ENCODE results near the gene VPS13D.

The VPS13D gene

DNA sequence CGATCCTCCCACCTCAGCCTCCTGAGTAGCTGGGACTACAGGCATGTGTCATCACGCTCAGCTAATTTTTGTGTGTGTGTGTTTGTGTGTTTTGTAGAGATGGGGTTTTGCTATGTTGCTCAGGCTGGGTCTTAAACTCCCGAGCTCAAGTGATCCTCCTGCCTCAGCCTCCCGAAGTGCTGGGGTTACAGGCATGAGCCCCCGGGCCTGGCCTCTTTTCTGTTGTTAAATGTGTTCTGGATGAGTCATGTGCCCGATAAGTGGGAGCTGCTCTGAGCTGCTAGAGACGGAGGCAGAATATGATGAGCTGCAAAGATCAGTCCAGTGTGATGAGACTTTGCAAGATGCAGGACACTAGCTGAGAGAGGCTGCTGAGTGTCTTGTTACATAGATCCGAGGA lies 75.5 kb downstream of the VPS13D start:
- H3K27me3 ChIP-seq (ENCODE audit: insufficient read depth, low read length) = no peaks in the 10 kb centered on the region

DNA sequence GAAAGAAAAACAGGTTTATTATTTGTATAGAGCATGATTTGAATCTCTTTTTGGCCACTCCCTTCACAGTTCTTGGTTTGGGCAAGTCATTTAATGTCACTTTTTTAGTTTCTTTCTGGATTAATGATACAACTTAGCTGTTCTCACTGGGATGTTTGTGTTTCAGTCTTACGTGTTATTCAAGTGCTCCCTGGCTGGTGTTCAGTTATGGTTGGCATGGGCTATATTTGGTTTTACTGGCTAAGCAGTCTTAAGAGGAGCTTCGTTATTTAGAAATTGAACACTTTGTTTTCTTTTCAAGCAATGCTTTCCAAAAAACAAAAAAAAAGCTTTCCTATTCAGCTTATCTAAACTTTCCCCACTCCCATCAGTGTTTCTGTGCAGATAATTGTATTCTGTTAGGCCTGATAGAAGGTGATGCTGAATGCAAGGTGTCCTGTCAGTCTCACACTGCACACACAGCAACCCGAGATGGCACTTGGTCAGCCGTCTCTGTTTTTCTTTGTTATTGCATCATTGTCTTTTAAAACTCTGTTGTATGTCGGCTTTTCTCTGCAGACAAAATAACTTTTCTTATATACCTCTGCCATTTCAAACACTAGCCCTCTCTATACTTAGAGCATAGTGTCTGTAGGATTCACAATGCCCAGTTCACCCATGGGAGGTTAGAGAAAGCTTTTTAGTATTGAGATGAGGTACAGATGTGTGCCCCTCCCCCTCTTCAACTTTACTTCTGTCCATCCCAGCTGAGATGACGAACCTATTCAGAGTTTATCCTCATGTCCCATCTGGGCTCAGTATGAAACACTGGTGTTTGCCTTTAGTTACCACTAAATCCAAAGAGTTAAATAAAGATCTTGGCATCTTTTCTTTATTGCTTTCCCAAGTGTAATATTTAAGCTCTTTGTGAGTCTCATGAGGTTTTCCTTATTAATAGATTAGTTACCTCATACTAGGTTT lies 80.2 kb downstream of the VPS13D start:
- Histone ChIP-seq H3K79me2 (ENCODE audit: insufficient read depth, low read length) (no peaks in the 10 kb centered on the region), H3K4me1 (ENCODE audit: insufficient read depth, low read length, severe bottlenecking) (no peaks in the 10 kb centered on the region), H3K4me2 (ENCODE audit: low read length) (no peak overlapping the region), H3K36me3 (ENCODE audit: insufficient read depth, low read length) (peaks cover 24% of the 10 kb centered on the region), H3K27ac (ENCODE audit: low read depth, low read length, poor library complexity, severe bottlenecking) (no peak overlapping the region), H3K9me3 (ENCODE audit: low read length) (no peaks in the 10 kb centered on the region), H3K9ac (ENCODE audit: low read length) (no peak overlapping the region), H3K9me2 (ENCODE audit: low read depth, low read length) (no peaks in the 10 kb centered on the region), H3F3A (ENCODE audit: insufficient read depth, low read length) (no peaks in the 10 kb centered on the region), H3K27me3 (ENCODE audit: insufficient read depth, low read length) (no peaks in the 10 kb centered on the region), H2AFZ (ENCODE audit: low read length) (no peak overlapping the region), H3K4me3 (ENCODE audit: low read depth, low read length, poor library complexity, severe bottlenecking) (no peak overlapping the region), H4K20me1 (ENCODE audit: insufficient read depth, low read length) (no peaks in the 10 kb centered on the region)
- TF ChIP-seq, protein P1, sequence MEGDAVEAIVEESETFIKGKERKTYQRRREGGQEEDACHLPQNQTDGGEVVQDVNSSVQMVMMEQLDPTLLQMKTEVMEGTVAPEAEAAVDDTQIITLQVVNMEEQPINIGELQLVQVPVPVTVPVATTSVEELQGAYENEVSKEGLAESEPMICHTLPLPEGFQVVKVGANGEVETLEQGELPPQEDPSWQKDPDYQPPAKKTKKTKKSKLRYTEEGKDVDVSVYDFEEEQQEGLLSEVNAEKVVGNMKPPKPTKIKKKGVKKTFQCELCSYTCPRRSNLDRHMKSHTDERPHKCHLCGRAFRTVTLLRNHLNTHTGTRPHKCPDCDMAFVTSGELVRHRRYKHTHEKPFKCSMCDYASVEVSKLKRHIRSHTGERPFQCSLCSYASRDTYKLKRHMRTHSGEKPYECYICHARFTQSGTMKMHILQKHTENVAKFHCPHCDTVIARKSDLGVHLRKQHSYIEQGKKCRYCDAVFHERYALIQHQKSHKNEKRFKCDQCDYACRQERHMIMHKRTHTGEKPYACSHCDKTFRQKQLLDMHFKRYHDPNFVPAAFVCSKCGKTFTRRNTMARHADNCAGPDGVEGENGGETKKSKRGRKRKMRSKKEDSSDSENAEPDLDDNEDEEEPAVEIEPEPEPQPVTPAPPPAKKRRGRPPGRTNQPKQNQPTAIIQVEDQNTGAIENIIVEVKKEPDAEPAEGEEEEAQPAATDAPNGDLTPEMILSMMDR (IDR thresholded peaks at IDR 0.05; ENCODE audit: low read length) = no peak
- no peak for TF ChIP-seq EZH2 (IDR thresholded peaks at IDR 0.05; ENCODE audit: borderline replicate concordance, low read length)

More for the DNA sequence above, 75.5 kb downstream of the VPS13D start:
- H3K4me2 ChIP-seq (ENCODE audit: low read length) = no peak overlapping the region
- no peaks in the 10 kb centered on the region for H4K20me1 ChIP-seq (ENCODE audit: insufficient read depth, low read length)
- no peaks in the 10 kb centered on the region for H3K4me1 ChIP-seq (ENCODE audit: insufficient read depth, low read length, severe bottlenecking)
- no peaks in the 10 kb centered on the region for H3K79me2 ChIP-seq (ENCODE audit: insufficient read depth, low read length)
- H3K36me3 ChIP-seq (ENCODE audit: insufficient read depth, low read length) = peaks cover 20% of the 10 kb centered on the region
- no peak overlapping the region for H3K9ac ChIP-seq (ENCODE audit: low read length)
- no peak overlapping the region for H2AFZ ChIP-seq (ENCODE audit: low read length)
- H3K9me2 ChIP-seq (ENCODE audit: low read depth, low read length) = no peaks in the 10 kb centered on the region
- no peak overlapping the region for H3K4me3 ChIP-seq (ENCODE audit: low read depth, low read length, poor library complexity, severe bottlenecking)
- TF ChIP-seq EZH2 (IDR thresholded peaks at IDR 0.05; ENCODE audit: borderline replicate concordance, low read length) = no peak
- TF ChIP-seq, protein P1 (IDR thresholded peaks at IDR 0.05; ENCODE audit: low read length) = no peak
- H3K9me3 ChIP-seq (ENCODE audit: low read length) = no peaks in the 10 kb centered on the region
- no peaks in the 10 kb centered on the region for H3F3A ChIP-seq (ENCODE audit: insufficient read depth, low read length)
- H3K27ac ChIP-seq (ENCODE audit: low read depth, low read length, poor library complexity, severe bottlenecking) = no peak overlapping the region

DNA sequence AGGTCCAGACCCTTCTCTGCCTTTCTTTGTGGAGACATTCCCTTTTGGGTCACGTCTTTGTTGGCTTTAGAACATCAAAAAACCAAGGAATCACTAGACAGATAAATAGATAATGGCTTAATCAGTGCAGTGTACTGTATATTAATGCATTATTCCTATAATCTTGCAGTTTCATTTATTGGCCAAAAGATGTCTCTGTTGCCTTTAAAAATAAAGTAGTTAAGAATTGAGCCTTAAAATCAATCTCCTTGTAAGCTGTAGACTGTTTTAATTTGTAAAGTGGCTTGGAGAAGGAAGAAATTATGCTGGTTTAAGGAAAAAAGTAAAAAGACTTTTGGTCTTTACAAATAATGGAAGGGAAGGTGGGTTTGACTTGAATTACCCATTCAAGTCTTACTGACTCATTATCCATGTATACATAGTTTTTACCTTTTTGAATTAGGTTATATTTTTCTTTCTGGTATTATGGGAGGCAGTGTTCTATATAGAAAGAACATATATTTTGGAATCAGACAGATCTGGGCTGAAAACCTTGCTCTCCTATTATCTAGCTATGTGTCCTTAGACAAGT lies 84.6 kb downstream of the VPS13D start:
- Histone ChIP-seq H3K27ac (ENCODE audit: low read depth, low read length, poor library complexity, severe bottlenecking) (no peak overlapping the region), H3K27me3 (ENCODE audit: insufficient read depth, low read length) (no peaks in the 10 kb centered on the region), H3F3A (ENCODE audit: insufficient read depth, low read length) (no peaks in the 10 kb centered on the region), H3K4me1 (ENCODE audit: insufficient read depth, low read length, severe bottlenecking) (no peaks in the 10 kb centered on the region), H2AFZ (ENCODE audit: low read length) (no peak overlapping the region), H3K9me2 (ENCODE audit: low read depth, low read length) (no peaks in the 10 kb centered on the region), H3K4me2 (ENCODE audit: low read length) (no peak overlapping the region), H3K4me3 (ENCODE audit: low read depth, low read length, poor library complexity, severe bottlenecking) (no peak overlapping the region), H3K79me2 (ENCODE audit: insufficient read depth, low read length) (no peaks in the 10 kb centered on the region), H4K20me1 (ENCODE audit: insufficient read depth, low read length) (no peaks in the 10 kb centered on the region), H3K9ac (ENCODE audit: low read length) (no peak overlapping the region), H3K36me3 (ENCODE audit: insufficient read depth, low read length) (peaks cover 16% of the 10 kb centered on the region; the same call in 1 of the 2 replicates), H3K9me3 (ENCODE audit: low read length) (no peaks in the 10 kb centered on the region)
- TF ChIP-seq, protein P1 (IDR thresholded peaks at IDR 0.05; ENCODE audit: low read length) = peak; percentile 71
- no peak for TF ChIP-seq EZH2 (IDR thresholded peaks at IDR 0.05; ENCODE audit: borderline replicate concordance, low read length)
